ENCODE measurements around the gene ORAI3.

The ORAI3 gene

GRCh38 chr16:30971298-30971697, 22.4 kb downstream of the ORAI3 start:
- DNase-seq (ENCODE audit: low read depth, low spot score), result no peak

- no peak for DNase-seq (ENCODE audit: low read depth, low spot score)
Observed at GRCh38 chr16:30972872-30973271, 24.0 kb downstream of the ORAI3 start.

GRCh38 chr16:30974348-30974747, 25.5 kb downstream of the ORAI3 start:
- DNase-seq (ENCODE audit: low read depth, low spot score), result no peak

- DNase-seq (ENCODE audit: low read depth, low spot score), result no peak
Observed at GRCh38 chr16:30976486-30976885, 27.6 kb downstream of the ORAI3 start.

DNA sequence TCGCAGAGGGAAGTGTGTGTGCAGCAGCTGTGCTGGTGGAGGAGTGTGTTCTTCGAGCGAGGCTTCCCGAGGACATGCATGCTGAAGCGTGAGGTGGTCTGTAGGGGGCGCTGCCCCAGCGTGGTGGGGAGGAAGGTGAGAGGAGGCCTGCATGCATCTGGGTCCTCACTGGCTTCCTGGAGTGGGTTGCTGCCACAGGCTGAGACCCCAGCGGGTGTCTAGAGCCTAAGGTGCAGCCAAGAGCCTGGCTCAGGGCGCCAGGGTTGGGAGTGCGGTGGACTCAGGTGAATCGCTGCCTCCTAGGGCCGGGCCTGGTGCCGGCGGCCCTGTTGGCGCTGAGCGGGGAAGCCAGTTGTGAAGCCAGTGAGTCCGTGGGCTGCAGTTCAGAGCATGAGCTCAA, 28.6 kb downstream of the ORAI3 start:
- DNase-seq (ENCODE audit: low read depth, low spot score), result no peak

- DNase-seq (ENCODE audit: low read depth, low spot score), result no peak
Observed at GRCh38 chr16:30979170-30980022, 30.5 kb downstream of the ORAI3 start.

GRCh38 chr16:30980023-30980371, 31.1 kb downstream of the ORAI3 start:
- no peak for DNase-seq (ENCODE audit: low read depth, low spot score)

- no peak for DNase-seq (ENCODE audit: low read depth, low spot score)
Observed at GRCh38 chr16:30980434-30980833, 31.6 kb downstream of the ORAI3 start.

DNA sequence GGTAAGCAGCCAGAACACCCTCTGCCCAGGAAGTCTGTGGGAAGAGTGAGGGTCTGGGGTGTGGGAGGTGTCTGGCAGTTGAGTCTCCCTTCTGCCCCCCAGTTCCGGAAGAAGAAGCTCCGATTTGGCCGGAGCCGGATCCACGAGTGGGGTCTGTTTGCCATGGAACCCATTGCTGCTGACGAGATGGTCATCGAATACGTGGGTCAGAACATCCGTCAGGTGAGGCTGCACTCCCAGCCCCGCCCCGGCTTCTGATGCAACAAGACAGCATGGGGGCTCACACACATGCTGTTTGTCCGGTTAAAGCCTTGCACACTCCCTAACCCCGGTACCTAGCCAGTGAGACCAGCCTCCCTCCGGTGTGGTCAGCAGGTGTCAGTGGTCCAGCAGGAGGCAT, 32.1 kb downstream of the ORAI3 start:
- DNase-seq (ENCODE audit: low read depth, low spot score), result no peak

GRCh38 chr16:30982548-30983288, 33.9 kb downstream of the ORAI3 start:
- no peak for DNase-seq (ENCODE audit: low read depth, low spot score)

GRCh38 chr16:30983289-30983889, 34.5 kb downstream of the ORAI3 start:
- DNase-seq (ENCODE audit: low read depth, low spot score), result no peak

GRCh38 chr16:30983898-30984610, 35.2 kb downstream of the ORAI3 start:
- DNase-seq (ENCODE audit: low read depth, low spot score), result no peak

DNA sequence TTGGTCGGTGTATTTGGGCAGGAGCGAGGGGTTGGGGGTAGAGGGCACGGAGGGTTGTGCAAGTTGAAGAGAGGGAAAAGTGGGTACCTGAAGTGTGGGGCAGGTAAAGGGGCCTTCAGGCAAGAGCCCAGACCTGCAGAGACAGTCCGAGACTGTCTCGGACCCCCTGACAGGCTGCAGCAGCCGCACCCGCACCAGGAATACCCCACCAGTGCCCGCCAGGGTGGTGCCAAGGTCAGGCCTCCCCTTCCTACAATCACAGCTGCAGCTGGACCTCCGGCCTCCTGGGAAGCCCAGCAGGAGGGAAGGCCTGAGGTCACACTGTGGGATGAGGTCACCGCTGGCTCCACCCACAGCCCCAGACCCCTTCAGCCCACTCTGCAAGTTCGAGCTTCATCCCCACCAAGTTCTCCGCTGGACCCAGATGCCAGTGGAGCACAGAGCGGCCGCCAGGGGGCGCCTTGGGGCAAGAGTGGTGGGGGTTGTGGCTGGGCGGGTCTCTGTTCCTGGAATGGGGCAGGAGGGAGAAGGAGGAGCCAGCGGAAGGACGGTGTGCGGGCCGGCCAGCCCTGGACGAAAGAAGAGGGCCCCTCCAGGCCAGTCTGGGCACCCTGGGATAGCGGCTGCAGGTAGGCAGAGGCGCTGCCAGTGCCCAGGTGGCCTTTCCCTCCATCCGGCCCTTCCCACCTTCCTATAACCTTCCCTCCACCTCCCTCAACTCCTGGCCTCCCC, 36.0 kb downstream of the ORAI3 start, which contains the start of gene HSD3B7:
TSS of gene HSD3B7 (plus strand) at position 539 of the 732 bp plus-strand sequence. CDS start 452 bp downstream, outside the sequence.
- no peak for DNase-seq (ENCODE audit: low read depth, low spot score)

GRCh38 chr16:30985401-30986128, 36.7 kb downstream of the ORAI3 start:
- no peak for DNase-seq (ENCODE audit: low read depth, low spot score)

DNA sequence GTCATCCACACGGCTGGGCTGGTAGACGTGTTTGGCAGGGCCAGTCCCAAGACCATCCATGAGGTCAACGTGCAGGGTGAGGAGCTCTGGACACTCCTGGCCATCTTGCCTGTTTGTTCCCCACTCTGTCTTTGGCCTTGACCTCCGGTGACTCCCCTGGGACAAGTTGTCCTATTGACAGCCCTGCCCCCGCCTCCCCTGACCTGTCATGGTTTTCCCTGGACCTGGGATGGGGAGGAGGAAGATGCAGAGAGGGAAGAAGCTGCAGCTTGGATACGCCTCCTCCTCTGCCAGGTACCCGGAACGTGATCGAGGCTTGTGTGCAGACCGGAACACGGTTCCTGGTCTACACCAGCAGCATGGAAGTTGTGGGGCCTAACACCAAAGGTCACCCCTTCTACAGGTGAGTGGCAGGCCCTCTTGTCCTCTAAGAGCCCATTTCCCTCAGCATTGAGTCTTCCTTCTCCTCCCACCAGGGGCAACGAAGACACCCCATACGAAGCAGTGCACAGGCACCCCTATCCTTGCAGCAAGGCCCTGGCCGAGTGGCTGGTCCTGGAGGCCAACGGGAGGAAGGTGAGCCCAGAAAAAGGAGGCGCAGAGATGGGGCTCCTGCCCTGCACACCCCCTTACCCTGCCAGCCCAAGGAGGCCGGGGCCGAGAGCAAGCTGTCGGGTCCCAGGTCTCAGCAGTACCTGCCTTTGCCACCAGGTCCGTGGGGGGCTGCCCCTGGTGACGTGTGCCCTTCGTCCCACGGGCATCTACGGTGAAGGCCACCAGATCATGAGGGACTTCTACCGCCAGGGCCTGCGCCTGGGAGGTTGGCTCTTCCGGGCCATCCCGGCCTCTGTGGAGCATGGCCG, 37.5 kb downstream of the ORAI3 start:
- no peak for DNase-seq (ENCODE audit: low read depth, low spot score)

- DNase-seq (ENCODE audit: low read depth, low spot score), result no peak
Observed at GRCh38 chr16:30987581-30988190, 38.8 kb downstream of the ORAI3 start.

DNA sequence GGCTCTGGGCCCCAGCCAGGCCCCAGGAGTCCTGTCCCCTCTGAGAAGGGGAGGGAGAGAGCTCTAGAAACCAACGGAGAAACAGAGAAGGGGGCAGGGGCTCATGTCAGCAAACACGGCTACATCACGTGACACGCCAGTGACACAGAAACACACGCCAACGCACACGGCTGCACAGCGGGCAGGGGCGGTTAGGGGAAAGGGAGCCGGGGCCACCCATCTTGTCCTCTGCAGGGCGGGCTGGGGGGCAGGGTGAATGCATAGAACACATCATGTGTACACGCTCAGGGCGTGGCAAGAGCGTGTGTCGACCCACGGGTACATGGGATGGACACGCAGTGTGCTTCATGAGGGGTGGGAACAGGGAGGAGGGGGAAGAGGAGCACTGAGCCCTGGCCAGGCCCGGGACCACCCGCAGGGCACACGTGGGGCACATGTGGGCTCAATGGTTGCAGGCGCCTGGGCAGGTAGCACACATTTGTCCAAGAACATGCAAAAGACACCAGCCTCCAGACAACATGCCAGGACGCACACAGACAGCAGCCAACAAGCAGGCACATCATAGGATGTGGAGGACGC, 40.7 kb downstream of the ORAI3 start:
- no peak for DNase-seq (ENCODE audit: low read depth, low spot score)

- no peak for DNase-seq (ENCODE audit: low read depth, low spot score)
Observed at GRCh38 chr16:30990105-30990504, 41.2 kb downstream of the ORAI3 start.

DNA sequence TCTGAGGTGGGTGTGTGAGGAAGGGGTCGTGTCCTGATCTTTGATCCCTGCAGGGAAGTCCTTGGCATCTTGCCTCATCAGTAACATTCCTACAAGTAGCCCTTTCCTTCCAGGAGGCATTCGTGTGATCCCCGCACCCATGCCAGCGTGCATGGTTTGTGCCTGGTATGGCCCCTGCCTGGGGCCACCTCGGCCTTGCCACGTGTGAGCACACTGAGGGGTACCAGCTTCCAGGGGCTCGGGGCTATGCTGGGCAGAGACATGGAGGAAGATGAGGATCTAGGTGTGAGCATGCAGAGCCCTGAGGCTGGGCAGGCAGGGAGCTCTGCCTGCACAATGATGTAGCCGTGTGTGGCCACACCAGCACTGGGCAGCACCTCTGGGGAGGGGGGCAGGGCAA, 42.2 kb downstream of the ORAI3 start:
- no peak for DNase-seq (ENCODE audit: low read depth, low spot score)

Data from iPS DF 19.7 (cell line).